Aorta (tissue), 5 donors: ENCODE measurements around the gene PSME2. TPM values are rescaled to one million over a fixed set of nuclear protein-coding genes. Genes with fewer than 3 reads are reported as not detected.
A peak's percentile ranks its signal among the peaks of the same experiment; 100 is the strongest.

ENCODE experiments used
- ATAC-seq: fragments of 200-7000 bp; cut with Tn5 transposase; one replicate; pipeline ENCODE4 v1.9.1; 2022; ENCODE audit warnings: moderate library complexity; ENCODE audit not compliant: low FRiP score
- DNase-seq, 2 donors: peaks; one replicate each; pipeline ENCODE4 v3.0.0-alpha.2; 2020
- H3K27ac ChIP-seq, 2 donors: one replicate each; pipeline ENCODE4 v1.5.1; 2013; ENCODE audit warnings: low read length in 2 of 2, mild to moderate bottlenecking in 2 of 2, moderate library complexity in 2 of 2, control low read depth in 1 of 2, inconsistent platforms in 1 of 2, low read depth in 1 of 2
- H3K27me3 ChIP-seq, 2 donors: one replicate each; pipeline ENCODE4 v1.6.1; 2013; ENCODE audit warnings: control low read depth in 1 of 2, low read length in 1 of 2, mild to moderate bottlenecking in 1 of 2, moderate library complexity in 1 of 2; ENCODE audit not compliant: insufficient read depth in 2 of 2, control insufficient read depth in 1 of 2
- H3K36me3 ChIP-seq, 2 donors: one replicate each; pipeline ENCODE4 v1.6.1; 2013; ENCODE audit warnings: control low read depth in 1 of 2, low read length in 1 of 2, mild to moderate bottlenecking in 1 of 2; ENCODE audit not compliant: insufficient read depth in 2 of 2, control insufficient read depth in 1 of 2
- H3K4me1 ChIP-seq, 2 donors: one replicate each; pipeline ENCODE4 v1.6.1; 2013; ENCODE audit warnings: low read length in 2 of 2, control low read depth in 1 of 2, mild to moderate bottlenecking in 1 of 2, moderate library complexity in 1 of 2; ENCODE audit not compliant: insufficient read depth in 2 of 2, control insufficient read depth in 1 of 2
- H3K4me3 ChIP-seq, 2 donors: one replicate each; pipeline ENCODE4 v1.5.1; 2013; ENCODE audit warnings: low read length in 2 of 2, control low read depth in 1 of 2, mild to moderate bottlenecking in 1 of 2
- H3K9me3 ChIP-seq: one replicate; pipeline ENCODE4 v1.6.1; 2013; ENCODE audit warnings: mild to moderate bottlenecking, low read length; ENCODE audit not compliant: control insufficient read depth
- WGBS, 2 donors: extraction: QIAGEN DNeasy Blood & Tissue Kit; methylation state at CpG; one replicate each; pipeline ENCODE4 v1.1.7; 2013; 5-methylcytosine and 5-hydroxymethylcytosine counted together
- intact Hi-C, 2 donors: fragments of 100-400 bp; cut with DNase I; formaldehyde crosslinking; loops; one replicate each; pipeline versions ENCODE4 v1.14.2 to v1.15.0; 2022
- polyA plus RNA-seq, 2 donors: library from polyadenylated mRNA; stranded (reverse); fragments of 200-250 nt; gene quantifications; one replicate each; pipeline ENCODE4 v1.2.3, GENCODE V29; 2013
- total RNA-seq, 2 donors: library from RNA; stranded (reverse); fragmentation: NEBNext Ultra II Directional; extraction: Animal tissue kit (Norgen Biotek cat#: 25700); gene quantifications; one replicate each; pipeline ENCODE4 v1.2.1, GENCODE V29; 2021
- donor health status: healthy with polysubstance abuse.
- donor health status: Bipolar disorder and iron deficiency.
- donor health status: DM: no; HTN: no; CAD: no.
- donor health status: DM: no; HTN: no; CAD: no.
- donor health status: DM: yes; HTN: yes; CAD: no.

PSME2 gene
- total and polyA plus RNA-seq, 4 donors: 86.1 to 261 (median 118) TPM

- H3K9me3 ChIP-seq: no peaks in the 10 kb centered on the region
- intact Hi-C loops: no loop called here
- no peaks in the 10 kb centered on the region for H3K36me3 ChIP-seq
- no peaks in the 10 kb centered on the region for H3K27me3 ChIP-seq
- 76 to 85% methylated on average over 20 of the region's 20 CpGs for WGBS, 2 donors
- DNase-seq (peak in 1 of 2 donors; percentile 77), ATAC-seq (peak; percentile 4)
- no peak overlapping the region for H3K27ac ChIP-seq
- H3K4me1 ChIP-seq: peaks cover 0 to 2% of the 10 kb centered on the region in 2 donors
- no peak overlapping the region for H3K4me3 ChIP-seq
Measured at GRCh38 chr14:24172871-24173281, 26.5 kb upstream of the PSME2 start.

DNA sequence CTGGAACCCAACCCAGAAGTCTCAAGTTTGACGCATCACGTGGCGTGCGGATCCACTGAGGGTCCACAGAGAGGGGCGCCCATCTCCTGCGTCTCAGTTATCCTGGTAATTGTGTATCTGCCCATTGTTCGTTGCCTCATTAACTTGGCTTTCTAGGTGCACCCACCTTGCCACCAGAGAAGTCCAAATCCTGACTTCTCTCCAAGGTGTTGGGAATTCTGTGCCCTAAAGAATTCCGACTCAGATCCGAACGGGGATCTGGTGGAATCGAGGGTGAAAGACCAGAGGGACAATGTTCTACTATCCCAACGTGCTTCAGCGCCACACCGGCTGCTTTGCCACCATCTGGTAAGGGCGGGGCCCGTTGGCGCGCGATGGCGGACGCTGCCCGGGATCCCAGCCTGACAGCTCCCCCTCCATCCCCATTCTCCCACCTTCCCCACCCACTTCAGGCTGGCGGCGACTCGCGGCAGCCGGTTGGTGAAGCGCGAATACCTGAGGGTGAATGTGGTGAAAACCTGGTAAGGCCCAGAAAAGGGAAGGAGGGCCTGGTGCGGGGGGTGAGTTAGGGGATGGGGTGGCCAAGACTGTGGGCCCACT, 26.0 kb upstream of the PSME2 start:
- Histone ChIP-seq H3K4me3 (no peak overlapping the region), H3K36me3 (peaks cover 0 to 2% of the 10 kb centered on the region in 2 donors), H3K27ac (no peak overlapping the region), H3K4me1 (peaks cover 0 to 2% of the 10 kb centered on the region in 2 donors), H3K9me3 (no peaks in the 10 kb centered on the region), H3K27me3 (no peaks in the 10 kb centered on the region)
- ATAC-seq (peak; percentile 6), DNase-seq (no peak)
- WGBS, 2 donors: 27 to 34% methylated on average over 30 of the region's 30 CpGs
- intact Hi-C loops: no loop called here

GRCh38 chr14:24171422-24172260, 25.2 kb upstream of the PSME2 start, which contains the start of gene REC8:
Gene REC8 (plus strand): TSS chr14:24172080. CDS start chr14:24172553, 473 bp downstream.
- WGBS, 2 donors: 9% methylated on average over 63 of the region's 63 CpGs
- H3K36me3 ChIP-seq: peaks cover 0 to 2% of the 10 kb centered on the region in 2 donors
- peaks cover 0 to 2% of the 10 kb centered on the region in 2 donors for H3K4me1 ChIP-seq

GRCh38 chr14:24167469-24168114, 21.2 kb upstream of the PSME2 start:
- 83 to 88% methylated on average over 3 of the region's 3 CpGs for WGBS, 2 donors
- no peak overlapping the region for H3K27ac ChIP-seq
- intact Hi-C loops: loop anchor here in 1 of 2 donors (10.0 kb wide), 1 partner anchor 53 kb away; the partner anchor contains the start of genes DCAF11 and NRL
- peaks cover 7 to 16% of the 10 kb centered on the region in 2 donors for H3K36me3 ChIP-seq
- H3K9me3 ChIP-seq: no peaks in the 10 kb centered on the region
- no peaks in the 10 kb centered on the region for H3K27me3 ChIP-seq
- H3K4me3 ChIP-seq: no peak overlapping the region
- H3K4me1 ChIP-seq: peaks cover 0 to 2% of the 10 kb centered on the region in 2 donors
- ATAC-seq (no peak), DNase-seq (no peak)

More at GRCh38 chr14:24171422-24172260, 25.2 kb upstream of the PSME2 start, which contains the start of gene REC8:
- no peak within 1 kb of the TSS for H3K27ac ChIP-seq
- DNase-seq (peak; percentile 87 to 89), ATAC-seq (peak; percentile 82)
- H3K27me3 ChIP-seq: no peaks in the 10 kb centered on the region
- intact Hi-C loops: no loop called here
- H3K9me3 ChIP-seq: no peaks in the 10 kb centered on the region
- H3K4me3 ChIP-seq: peak within 1 kb of the TSS in 1 of 2 donors; percentile 4

- DNase-seq: no peak
- Histone ChIP-seq H3K27me3 (no peaks in the 10 kb centered on the region), H3K9me3 (no peaks in the 10 kb centered on the region), H3K4me3 (no peak overlapping the region), H3K36me3 (peaks cover 7 to 16% of the 10 kb centered on the region in 2 donors), H3K4me1 (no peaks in the 10 kb centered on the region), H3K27ac (no peak overlapping the region)
- intact Hi-C loops: loop anchor here in 1 of 2 donors (10.0 kb wide), 1 partner anchor 51 kb away; the partner anchor contains the start of genes DCAF11 and NRL
- WGBS, 2 donors: 93 to 94% methylated on average over 5 of the region's 5 CpGs
- no peak for ATAC-seq
Measured at GRCh38 chr14:24165785-24166184, 19.4 kb upstream of the PSME2 start.

DNA sequence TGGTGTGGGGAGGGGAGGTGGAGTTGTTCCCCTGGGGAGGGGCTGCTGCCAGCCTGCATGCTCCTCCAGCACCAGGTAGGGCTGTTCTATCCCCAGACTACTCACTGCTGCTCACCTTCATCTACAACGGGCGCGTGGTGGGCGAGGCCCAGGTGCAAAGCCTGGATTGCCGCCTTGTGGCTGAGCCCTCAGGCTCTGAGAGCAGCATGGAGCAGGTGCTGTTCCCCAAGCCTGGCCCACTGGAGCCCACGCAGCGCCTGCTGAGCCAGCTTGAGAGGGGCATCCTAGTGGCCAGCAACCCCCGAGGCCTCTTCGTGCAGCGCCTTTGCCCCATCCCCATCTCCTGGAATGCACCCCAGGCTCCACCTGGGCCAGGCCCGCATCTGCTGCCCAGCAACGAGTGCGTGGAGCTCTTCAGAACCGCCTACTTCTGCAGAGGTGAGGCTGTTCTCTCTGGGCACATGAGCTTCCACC, 18.1 kb upstream of the PSME2 start:
- Histone ChIP-seq H3K27me3 (no peaks in the 10 kb centered on the region), H3K9me3 (no peaks in the 10 kb centered on the region), H3K36me3 (peaks cover 7 to 16% of the 10 kb centered on the region in 2 donors), H3K4me1 (no peaks in the 10 kb centered on the region), H3K27ac (no peak overlapping the region), H3K4me3 (no peak overlapping the region)
- ATAC-seq: no peak
- WGBS, 2 donors: 92% methylated on average over 14 of the region's 14 CpGs
- no peak for DNase-seq
- intact Hi-C loops: loop anchor here in 1 of 2 donors (10.0 kb wide), 1 partner anchor 50 kb away; the partner anchor contains the start of genes DCAF11 and NRL

DNA sequence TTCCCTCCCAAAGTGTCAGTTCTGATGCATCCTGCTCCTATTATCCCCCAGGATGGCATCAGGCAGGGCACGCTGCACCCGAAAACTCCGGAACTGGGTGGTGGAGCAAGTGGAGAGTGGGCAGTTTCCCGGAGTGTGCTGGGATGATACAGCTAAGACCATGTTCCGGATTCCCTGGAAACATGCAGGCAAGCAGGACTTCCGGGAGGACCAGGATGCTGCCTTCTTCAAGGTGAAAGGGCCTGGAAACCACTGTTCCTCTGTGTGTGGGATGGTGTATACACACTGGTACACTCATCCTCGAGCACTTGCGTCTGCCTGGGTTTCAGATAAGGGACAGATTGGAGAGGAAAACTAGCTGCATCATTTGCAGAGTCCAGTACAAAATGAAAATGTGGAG, 15.7 kb upstream of the PSME2 start:
- Histone ChIP-seq H3K27ac (peak overlapping the region in 1 of 2 donors; percentile 26), H3K9me3 (no peaks in the 10 kb centered on the region), H3K4me3 (peak overlapping the region; percentile 56 to 67), H3K4me1 (no peaks in the 10 kb centered on the region), H3K27me3 (no peaks in the 10 kb centered on the region), H3K36me3 (peaks cover 12 to 15% of the 10 kb centered on the region in 2 donors)
- WGBS, 2 donors: 30 to 38% methylated on average over 8 of the region's 8 CpGs
- ATAC-seq: no peak
- intact Hi-C loops: loop anchor here in 1 of 2 donors (10.0 kb wide), 1 partner anchor 47 kb away; the partner anchor contains the start of genes DCAF11 and NRL
- DNase-seq: no peak
